ENCODE measurements around the gene RELA. TPM values are rescaled to one million over a fixed set of nuclear protein-coding genes. Genes with fewer than 3 reads are reported as not detected.

Gene RELA
- total and polyA plus RNA-seq, 2 donors (not counting 1 experiment from before 2014, with no cell fraction given) = 124 to 154 TPM

GRCh38 chr11:65634905-65635731 is 27.6 kb downstream of the RELA start:
- Mint-ChIP-seq H3K9me3 (ENCODE audit: insufficient read depth) (no peaks in the 10 kb centered on the region), H3K27ac (peak overlapping the region; percentile 37), H3K4me1 (peaks cover 27% of the 10 kb centered on the region), H3K4me3 (no peak overlapping the region), H3K27me3 (no peaks in the 10 kb centered on the region)
- WGBS (ENCODE audit: insufficient coverage) = 97% methylated on average over 45 of the region's 46 CpGs
- ATAC-seq (ENCODE audit: low read depth) (no peak), DNase-seq (no peak)
- intact Hi-C loops (cut with micrococcal nuclease) = no loop called here
- H3K4me2 ChIP-seq (replicated peaks; ENCODE audit: low read depth, low read length, poor library complexity, severe bottlenecking) = no peak overlapping the region
- H3K4me3 ChIP-seq (ENCODE audit: control extremely low read depth in 1 of 5, extremely low read depth in 1 of 5, insufficient read depth in 1 of 5, low read depth in 2 of 5, low read length in 4 of 5) = no peak overlapping the region
- peaks cover 87% of the 10 kb centered on the region for H3K79me2 ChIP-seq (ENCODE audit: control insufficient read depth, insufficient read depth, low read length)
- no peak overlapping the region for H3K9ac ChIP-seq (ENCODE audit: low read length)
- TF ChIP-seq CTCF (IDR thresholded peaks at IDR 0.05) = no peak
- TF ChIP-seq EZH2 (IDR thresholded peaks at IDR 0.05; ENCODE audit: borderline replicate concordance, insufficient read depth, low read depth, low read length, poor library complexity, severe bottlenecking) = no peak
- ChIA-PET POLR2A (interaction anchor here (0.6 to 1.1 kb wide), 2 partner anchors 15 to 402 kb away, joined by 3 to 4 read pairs; no protein-coding TSS in a partner anchor), CTCF (interaction anchor here (1.0 kb wide), 1 partner anchor 9 kb away, joined by 3 read pairs; no protein-coding TSS in a partner anchor)
- H3K27ac ChIP-seq (ENCODE audit: low read length in 2 of 2) = no peak overlapping the region
- peaks cover 0 to 47% of the 10 kb centered on the region in 2 experiments for H3K36me3 ChIP-seq (replicated peaks in 1 of 2; ENCODE audit: control extremely low read depth in 1 of 2, control insufficient read depth in 1 of 2, extremely low read depth in 1 of 2, insufficient read depth in 2 of 2, low read length in 1 of 2)
- H3K9me3 ChIP-seq (ENCODE audit: control extremely low read depth in 1 of 3, control insufficient read depth in 2 of 3, insufficient read depth in 1 of 3, low read length in 2 of 3) = no peaks in the 10 kb centered on the region
- no peaks in the 10 kb centered on the region for H3K27me3 ChIP-seq (replicated peaks in 1 of 4; ENCODE audit: control extremely low read depth in 1 of 4, control insufficient read depth in 3 of 4, insufficient read depth in 4 of 4, low read length in 3 of 4)
- H3K4me1 ChIP-seq (ENCODE audit: control insufficient read depth in 2 of 2, insufficient read depth in 2 of 2, low read length in 2 of 2) = peaks cover 16 to 40% of the 10 kb centered on the region in 2 donors
- H2AFZ ChIP-seq (ENCODE audit: insufficient read depth, low read depth, low read length, poor library complexity, severe bottlenecking) = no peak overlapping the region
- H4K20me1 ChIP-seq (ENCODE audit: control insufficient read depth, insufficient read depth, low read length, poor library complexity, severe bottlenecking) = peaks cover 50% of the 10 kb centered on the region

GRCh38 chr11:65634440-65634839 is 28.3 kb downstream of the RELA start:
- H3K4me3 Mint-ChIP-seq = no peak overlapping the region
- WGBS (ENCODE audit: insufficient coverage) = 87% methylated on average over 10 of the region's 11 CpGs
- ChIA-PET CTCF (interaction anchor here (1.0 kb wide), 1 partner anchor 9 kb away, joined by 4 read pairs; no protein-coding TSS in a partner anchor), POLR2A (no interaction called here)
- intact Hi-C loops (cut with micrococcal nuclease) = no loop called here
- Histone ChIP-seq H4K20me1 (ENCODE audit: control insufficient read depth, insufficient read depth, low read length, poor library complexity, severe bottlenecking) (peaks cover 54% of the 10 kb centered on the region), H3K9me3 (ENCODE audit: control extremely low read depth in 1 of 3, control insufficient read depth in 2 of 3, insufficient read depth in 1 of 3, low read length in 2 of 3) (no peaks in the 10 kb centered on the region), H3K4me1 (ENCODE audit: control insufficient read depth in 2 of 2, insufficient read depth in 2 of 2, low read length in 2 of 2) (peaks cover 12 to 34% of the 10 kb centered on the region in 2 donors), H3K79me2 (ENCODE audit: control insufficient read depth, insufficient read depth, low read length) (peaks cover 87% of the 10 kb centered on the region), H2AFZ (ENCODE audit: insufficient read depth, low read depth, low read length, poor library complexity, severe bottlenecking) (no peak overlapping the region), H3K27ac (ENCODE audit: low read length in 2 of 2) (no peak overlapping the region), H3K4me2 (replicated peaks; ENCODE audit: low read depth, low read length, poor library complexity, severe bottlenecking) (no peak overlapping the region), H3K27me3 (replicated peaks in 1 of 4; ENCODE audit: control extremely low read depth in 1 of 4, control insufficient read depth in 3 of 4, insufficient read depth in 4 of 4, low read length in 3 of 4) (no peaks in the 10 kb centered on the region), H3K4me3 (ENCODE audit: control extremely low read depth in 1 of 5, extremely low read depth in 1 of 5, insufficient read depth in 1 of 5, low read depth in 2 of 5, low read length in 4 of 5) (no peak overlapping the region), H3K36me3 (replicated peaks in 1 of 2; ENCODE audit: control extremely low read depth in 1 of 2, control insufficient read depth in 1 of 2, extremely low read depth in 1 of 2, insufficient read depth in 2 of 2, low read length in 1 of 2) (peaks cover 0 to 54% of the 10 kb centered on the region in 2 experiments), H3K9ac (ENCODE audit: low read length) (no peak overlapping the region)
- peaks cover 22% of the 10 kb centered on the region for H3K4me1 Mint-ChIP-seq
- H3K27me3 Mint-ChIP-seq = no peaks in the 10 kb centered on the region
- TF ChIP-seq EZH2 (IDR thresholded peaks at IDR 0.05; ENCODE audit: borderline replicate concordance, insufficient read depth, low read depth, low read length, poor library complexity, severe bottlenecking) = no peak
- no peak for TF ChIP-seq CTCF (IDR thresholded peaks at IDR 0.05)
- DNase-seq (no peak), ATAC-seq (ENCODE audit: low read depth) (no peak)
- H3K9me3 Mint-ChIP-seq (ENCODE audit: insufficient read depth) = no peaks in the 10 kb centered on the region
- no peak overlapping the region for H3K27ac Mint-ChIP-seq

All from B cell (primary cell).